T-helper 2 cell treated with Interferon-gamma antibody and Interleukin-4, amounts not matched to agents 100 ng/mL and 5 ng/mL, for 36 hours (primary cell): Measurements from ENCODE around the gene WWC1. TPM values are rescaled to one million over a fixed set of nuclear protein-coding genes. Genes with fewer than 3 reads are reported as not detected.

ENCODE experiments used
- intact Hi-C: fragments of 100-400 bp; cut with micrococcal nuclease; formaldehyde crosslinking; loops from one replicate; pipeline ENCODE4 v1.15.1; 2023
- total RNA-seq: library from RNA; stranded (reverse); gene quantifications from 2 replicates; pipeline ENCODE4 v1.2.3, GENCODE V29; 2022

Gene WWC1
- total RNA-seq, 1 donor from 2014 or later = not detected

DNA sequence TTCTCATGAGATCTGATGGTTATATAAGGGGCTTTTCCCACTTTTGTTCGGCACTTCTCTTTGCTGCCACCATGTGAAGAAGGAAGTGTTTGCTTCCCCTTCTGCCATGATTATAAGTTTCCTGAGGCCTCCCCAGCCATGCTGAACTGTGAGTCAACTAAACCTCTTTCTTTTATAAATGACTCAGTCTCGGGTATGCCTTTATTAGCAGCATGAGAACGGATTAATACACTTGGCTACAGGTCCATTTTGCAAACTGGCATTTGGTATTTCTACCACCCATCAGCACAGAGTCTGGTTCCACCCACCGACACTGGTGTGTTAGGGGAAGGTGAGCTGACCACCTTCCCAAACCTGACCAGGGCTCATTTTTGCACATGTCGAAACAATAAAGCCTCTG is 146.9 kb downstream of the WWC1 start:
- intact Hi-C loops = no loop called here

- intact Hi-C loops = no loop called here
These were observed 152.1 kb downstream of the WWC1 start for GRCh38 chr5:168443533-168443932.

DNA sequence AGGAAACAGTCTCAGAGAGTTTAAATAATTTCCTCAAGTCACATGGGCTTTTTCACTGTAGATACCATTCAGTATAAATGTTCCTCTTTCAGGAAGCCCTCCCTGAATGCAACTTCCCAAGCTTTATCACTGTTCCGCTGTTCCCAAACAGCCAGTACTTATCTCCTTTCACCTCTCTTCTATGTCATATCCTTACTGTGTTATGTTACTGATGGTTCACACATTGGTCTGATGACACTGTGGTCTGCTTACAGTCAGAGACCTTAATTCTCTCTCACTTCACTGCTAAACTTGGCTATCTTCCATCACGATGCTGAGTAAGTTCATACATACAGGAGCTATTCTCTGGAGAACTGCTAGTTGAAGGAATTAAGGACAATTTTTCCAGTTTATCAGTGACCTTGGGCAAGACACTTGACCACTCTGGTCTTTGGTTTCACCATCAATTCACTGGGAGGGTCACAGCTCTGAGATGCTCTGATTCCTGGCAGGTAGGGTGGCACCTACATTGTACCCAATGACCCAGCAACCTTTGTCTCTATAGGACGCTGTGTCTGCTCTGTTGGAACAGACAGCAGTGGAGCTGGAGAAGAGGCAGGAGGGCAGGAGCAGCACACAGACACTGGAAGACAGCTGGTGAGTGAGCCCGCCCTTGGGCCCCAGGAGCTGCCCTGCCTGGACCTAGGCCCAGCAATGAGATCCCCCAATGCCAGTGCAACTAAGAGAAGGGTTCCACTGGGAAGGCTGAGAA is 152.7 kb downstream of the WWC1 start:
- intact Hi-C loops = no loop called here

DNA sequence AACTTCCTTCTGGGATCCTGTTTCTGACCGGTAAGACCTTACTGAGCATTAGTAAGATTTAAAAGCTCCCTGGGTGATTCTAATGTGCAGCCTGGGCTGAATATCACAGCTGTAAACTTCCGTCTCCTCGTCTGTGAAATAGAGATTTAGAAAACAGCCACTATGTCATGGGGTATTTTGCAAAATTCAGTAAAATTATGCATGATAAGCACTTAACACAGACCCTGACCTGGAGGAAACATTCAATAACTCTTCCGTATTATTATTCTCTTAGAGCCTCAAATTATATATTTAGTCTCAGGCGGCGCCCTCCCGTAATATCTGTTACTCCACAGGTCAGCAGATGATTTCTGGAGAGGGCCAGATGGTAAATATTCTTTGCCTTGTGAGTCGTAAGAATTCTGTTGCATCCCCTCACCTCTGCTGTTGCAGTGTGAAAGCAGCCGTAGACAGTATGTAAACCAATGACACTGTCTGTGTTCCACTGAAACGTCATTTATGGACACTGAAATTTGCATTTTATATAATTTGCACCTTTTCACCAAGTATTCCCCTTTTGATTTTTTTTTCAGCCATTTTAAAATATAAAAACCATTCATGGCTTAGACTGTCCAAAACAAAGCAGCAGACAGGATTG is 155.7 kb downstream of the WWC1 start:
- intact Hi-C loops = no loop called here

- intact Hi-C loops = no loop called here
These were observed 156.4 kb downstream of the WWC1 start for GRCh38 chr5:168447808-168448207.

GRCh38 chr5:168449166-168449565 is 157.7 kb downstream of the WWC1 start:
- intact Hi-C loops = no loop called here

DNA sequence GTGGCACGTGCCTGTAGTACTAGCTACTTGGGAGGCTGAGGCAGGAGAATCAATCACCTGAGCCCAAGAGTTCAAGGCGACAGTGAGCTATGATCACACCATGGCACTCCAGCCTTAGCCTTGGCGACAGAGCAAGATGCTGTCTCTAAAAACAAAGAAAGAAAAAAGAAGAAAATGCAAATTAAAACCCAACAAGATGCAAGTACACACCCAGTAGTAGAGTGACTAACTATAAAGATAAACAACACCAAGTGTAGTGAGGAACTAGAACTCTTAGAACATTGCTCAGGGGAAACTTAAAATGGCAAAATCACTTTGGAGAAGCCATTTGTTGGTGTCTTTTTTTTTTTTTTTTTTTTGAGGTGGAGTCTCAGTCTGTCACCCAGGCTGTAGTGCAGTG is 160.1 kb downstream of the WWC1 start:
- intact Hi-C loops = no loop called here

DNA sequence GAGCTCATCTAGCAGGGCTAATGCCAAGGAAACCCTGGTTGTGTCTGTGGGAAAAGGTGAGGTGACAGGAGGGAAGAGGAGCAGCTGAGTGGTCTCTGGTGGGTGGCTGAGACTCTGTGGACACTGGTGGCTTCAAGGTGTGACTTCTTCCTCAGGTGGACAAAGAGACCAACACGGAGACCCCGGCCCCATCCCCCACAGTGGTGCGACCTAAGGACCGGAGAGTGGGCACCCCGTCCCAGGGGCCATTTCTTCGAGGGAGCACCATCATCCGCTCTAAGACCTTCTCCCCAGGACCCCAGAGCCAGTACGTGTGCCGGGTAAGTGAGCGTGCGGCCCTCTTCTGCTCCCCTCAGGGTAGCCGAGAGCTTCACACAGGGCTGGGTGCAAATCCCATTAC is 163.8 kb downstream of the WWC1 start:
- intact Hi-C loops = no loop called here

GRCh38 chr5:168457542-168457941 is 166.1 kb downstream of the WWC1 start:
- intact Hi-C loops = no loop called here

DNA sequence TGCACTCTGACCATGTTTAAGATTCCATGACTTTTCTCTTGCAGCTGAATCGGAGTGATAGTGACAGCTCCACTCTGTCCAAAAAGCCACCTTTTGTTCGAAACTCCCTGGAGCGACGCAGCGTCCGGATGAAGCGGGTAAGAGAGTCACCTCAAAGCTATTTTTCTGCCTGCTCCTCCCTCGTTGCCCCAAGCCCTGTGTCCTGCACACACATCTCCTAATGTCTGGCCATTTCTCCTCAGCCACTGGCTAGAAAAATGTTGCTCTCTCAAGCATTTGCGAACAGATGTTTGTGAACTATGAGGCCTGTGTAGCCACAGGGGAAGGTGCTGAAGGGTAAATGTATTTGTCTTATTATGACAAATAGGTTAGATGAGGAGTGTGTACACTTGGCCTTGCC is 169.2 kb downstream of the WWC1 start:
- intact Hi-C loops = no loop called here

GRCh38 chr5:168463081-168463480 is 171.6 kb downstream of the WWC1 start:
- intact Hi-C loops = no loop called here

GRCh38 chr5:168464214-168464613 is 172.8 kb downstream of the WWC1 start:
- intact Hi-C loops = no loop called here

GRCh38 chr5:168464641-168465040 is 173.2 kb downstream of the WWC1 start:
- intact Hi-C loops = no loop called here

GRCh38 chr5:168467755-168468330 is 176.4 kb downstream of the WWC1 start:
- intact Hi-C loops = no loop called here

DNA sequence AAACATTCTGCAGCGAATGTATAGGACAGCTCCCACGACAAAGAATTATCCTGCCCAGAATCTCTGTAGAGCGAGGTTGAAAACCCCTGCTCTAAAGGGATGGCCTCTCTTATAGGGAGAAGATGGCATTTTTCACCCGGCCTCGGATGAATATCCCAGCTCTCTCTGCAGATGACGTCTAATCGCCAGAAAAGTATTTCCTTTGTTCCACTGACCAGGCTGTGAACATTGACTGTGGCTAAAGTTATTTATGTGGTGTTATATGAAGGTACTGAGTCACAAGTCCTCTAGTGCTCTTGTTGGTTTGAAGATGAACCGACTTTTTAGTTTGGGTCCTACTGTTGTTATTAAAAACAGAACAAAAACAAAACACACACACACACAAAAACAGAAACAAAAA is 177.4 kb downstream of the WWC1 start:
- intact Hi-C loops = no loop called here

GRCh38 chr5:168469816-168470215 is 178.4 kb downstream of the WWC1 start:
- intact Hi-C loops = no loop called here

GRCh38 chr5:168471785-168472184 is 180.3 kb downstream of the WWC1 start:
- intact Hi-C loops = no loop called here

DNA sequence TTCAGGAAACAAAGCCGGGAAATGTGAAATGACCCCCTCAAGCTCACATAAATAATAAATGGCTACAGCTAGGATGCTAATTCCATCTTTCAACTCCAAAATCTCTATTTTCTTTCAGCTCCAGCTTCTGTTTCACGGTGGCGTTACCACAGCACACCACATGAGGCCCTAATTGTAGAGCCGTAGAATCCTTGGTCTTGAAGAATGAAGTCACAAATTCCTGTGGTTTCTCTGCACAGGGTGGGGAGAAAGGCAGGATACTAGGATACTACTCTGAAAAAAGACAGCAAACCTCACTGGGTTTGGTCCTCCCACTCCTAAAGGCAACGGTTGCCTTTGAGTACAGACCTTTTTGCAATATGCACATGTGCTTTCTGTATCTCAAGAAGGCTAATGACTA is 180.9 kb downstream of the WWC1 start:
- intact Hi-C loops = no loop called here

GRCh38 chr5:168474319-168474718 is 182.9 kb downstream of the WWC1 start:
- intact Hi-C loops = no loop called here

DNA sequence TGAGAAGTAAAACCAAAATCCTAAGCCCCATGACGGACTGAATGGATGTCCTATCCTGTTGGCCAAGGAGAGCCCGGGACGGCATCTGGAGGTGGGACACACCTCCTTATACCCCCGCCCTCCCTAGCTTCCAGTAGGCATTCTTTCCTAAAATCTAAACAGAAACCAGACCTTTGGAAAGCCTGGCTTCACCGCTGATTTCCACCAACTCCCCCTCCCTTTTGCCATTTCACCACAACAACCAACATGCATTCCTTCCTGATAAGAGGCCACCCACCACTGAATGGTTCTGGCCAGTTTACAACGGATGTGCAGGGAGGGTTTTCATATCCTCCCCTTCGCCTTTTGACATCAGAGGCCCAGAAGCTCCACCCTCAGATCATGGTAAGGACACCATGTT is 185.6 kb downstream of the WWC1 start:
- intact Hi-C loops = no loop called here

GRCh38 chr5:168479166-168479565 is 187.7 kb downstream of the WWC1 start:
- intact Hi-C loops = no loop called here

DNA sequence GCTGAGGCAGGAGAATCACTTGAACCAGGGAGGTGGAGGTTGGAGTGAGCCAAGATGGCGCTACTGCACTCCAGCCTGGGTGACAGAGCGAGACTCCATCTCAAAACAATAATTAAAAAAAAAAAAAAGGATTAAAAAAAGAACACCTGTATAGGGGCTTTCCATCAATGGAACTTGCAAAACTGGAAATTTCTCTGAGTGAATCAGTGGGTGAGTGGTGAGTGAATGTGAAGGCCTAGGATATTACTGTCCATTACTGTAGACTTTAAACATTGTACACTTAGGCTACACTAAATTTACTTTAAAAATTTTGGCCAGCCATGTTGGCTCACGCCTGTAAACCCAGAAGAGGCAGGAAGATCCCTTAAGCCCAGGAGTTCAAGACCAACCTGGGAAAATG is 189.2 kb downstream of the WWC1 start:
- intact Hi-C loops = no loop called here

- intact Hi-C loops = no loop called here
These were observed 189.9 kb downstream of the WWC1 start for GRCh38 chr5:168481330-168481788.
